ENCODE results near the gene UAP1.

GRCh38 chr1:162536511-162536910 is 25.0 kb upstream of the UAP1 start:
- TF ChIP-seq, protein P1, sequence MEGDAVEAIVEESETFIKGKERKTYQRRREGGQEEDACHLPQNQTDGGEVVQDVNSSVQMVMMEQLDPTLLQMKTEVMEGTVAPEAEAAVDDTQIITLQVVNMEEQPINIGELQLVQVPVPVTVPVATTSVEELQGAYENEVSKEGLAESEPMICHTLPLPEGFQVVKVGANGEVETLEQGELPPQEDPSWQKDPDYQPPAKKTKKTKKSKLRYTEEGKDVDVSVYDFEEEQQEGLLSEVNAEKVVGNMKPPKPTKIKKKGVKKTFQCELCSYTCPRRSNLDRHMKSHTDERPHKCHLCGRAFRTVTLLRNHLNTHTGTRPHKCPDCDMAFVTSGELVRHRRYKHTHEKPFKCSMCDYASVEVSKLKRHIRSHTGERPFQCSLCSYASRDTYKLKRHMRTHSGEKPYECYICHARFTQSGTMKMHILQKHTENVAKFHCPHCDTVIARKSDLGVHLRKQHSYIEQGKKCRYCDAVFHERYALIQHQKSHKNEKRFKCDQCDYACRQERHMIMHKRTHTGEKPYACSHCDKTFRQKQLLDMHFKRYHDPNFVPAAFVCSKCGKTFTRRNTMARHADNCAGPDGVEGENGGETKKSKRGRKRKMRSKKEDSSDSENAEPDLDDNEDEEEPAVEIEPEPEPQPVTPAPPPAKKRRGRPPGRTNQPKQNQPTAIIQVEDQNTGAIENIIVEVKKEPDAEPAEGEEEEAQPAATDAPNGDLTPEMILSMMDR (conservative IDR thresholded peaks at IDR 0.05; ENCODE audit: low read length) = no peak
- TF ChIP-seq EZH2phosphoT487 (IDR thresholded peaks at IDR 0.05; ENCODE audit: borderline replicate concordance, low read depth, low read length) = no peak

Data from OCI-LY7 (cell line).